WTC11 (cell line): ENCODE results near the gene CAVIN1. TPM values are rescaled to one million over a fixed set of nuclear protein-coding genes. Genes with fewer than 3 reads are reported as not detected.

Experiments used
- ATAC-seq: fragments of 200-7000 bp; cut with Tn5 transposase; 2 replicates; pipeline ENCODE4 v1.10.0; 2021; ENCODE audit warnings: mild to moderate bottlenecking, moderate library complexity
- CTCF ChIA-PET: fragments of 300-600 bp; sonication (Branson Sonifier 250); formaldehyde crosslinking; loops from one replicate; lab custom pipeline; 2021; ENCODE audit warnings: antibody characterized with exemption; lab: Charles Lee
- POLR2A ChIA-PET: fragments of 350-600 bp; sonication (Branson Sonifier 250); formaldehyde crosslinking; loops from one replicate; lab custom pipeline; 2021; ENCODE audit warnings: antibody characterized with exemption; lab: Charles Lee
- DNase-seq: peaks from one replicate; pipeline ENCODE4 v3.0.0; 2021; ENCODE audit warnings: low spot score
- H3K27ac Mint-ChIP-seq: 2 replicates; pipeline ENCODE4 v1.8.0; 2021; ENCODE audit warnings: mixed read lengths
- H3K27me3 Mint-ChIP-seq: 2 replicates; pipeline ENCODE4 v1.8.0; 2021; ENCODE audit warnings: low read depth, mild to moderate bottlenecking, moderate library complexity, mixed read lengths
- H3K36me3 Mint-ChIP-seq: 2 replicates; pipeline ENCODE4 v1.8.0; 2021; ENCODE audit warnings: mixed read lengths
- H3K4me1 Mint-ChIP-seq: 2 replicates; pipeline ENCODE4 v1.8.0; 2022; ENCODE audit warnings: mixed read lengths
- H3K4me3 Mint-ChIP-seq: 2 replicates; pipeline ENCODE4 v1.8.0; 2021; ENCODE audit warnings: mild to moderate bottlenecking, moderate library complexity, mixed read lengths
- H3K9me3 Mint-ChIP-seq: 2 replicates; pipeline ENCODE4 v1.8.0; 2021; ENCODE audit warnings: mixed read lengths
- ATF1 ChIP-seq: sonication (generic); formaldehyde crosslinking; IDR thresholded peaks from 2 replicates; pipeline ENCODE4 v1.8.1; 2023; ENCODE audit warnings: mild to moderate bottlenecking, moderate library complexity, missing genetic modification reagents
- ATF3 ChIP-seq: sonication (generic); formaldehyde crosslinking; conservative IDR thresholded peaks from 2 replicates; pipeline ENCODE4 v1.8.1; 2022; ENCODE audit warnings: mild to moderate bottlenecking, missing genetic modification reagents
- CREB1 ChIP-seq: sonication (generic); formaldehyde crosslinking; IDR thresholded peaks from 2 replicates; pipeline ENCODE4 v1.8.0; 2023; ENCODE audit warnings: mild to moderate bottlenecking, missing genetic modification reagents
- E2F4 ChIP-seq: sonication (generic); formaldehyde crosslinking; IDR thresholded peaks from 2 replicates; pipeline ENCODE4 v1.8.1; 2022; ENCODE audit warnings: low read depth, mild to moderate bottlenecking, moderate library complexity, missing genetic modification reagents, borderline replicate concordance
- ELF4 ChIP-seq: sonication (generic); formaldehyde crosslinking; IDR thresholded peaks from 2 replicates; pipeline ENCODE4 v1.8.1; 2022; ENCODE audit warnings: low read depth, mild to moderate bottlenecking, moderate library complexity, missing genetic modification reagents
- ETV6 ChIP-seq: sonication (generic); formaldehyde crosslinking; IDR thresholded peaks from 2 replicates; pipeline ENCODE4 v1.8.1; 2022; ENCODE audit warnings: mild to moderate bottlenecking, missing genetic modification reagents
- GTF2I ChIP-seq: fragments of 250-450 bp; sonication (Bioruptor Pico); conservative IDR thresholded peaks from 2 replicates; pipeline ENCODE4 v1.4.0; 2021; ENCODE audit warnings: mild to moderate bottlenecking
- HMGXB4 ChIP-seq: sonication (generic); formaldehyde crosslinking; IDR thresholded peaks from 2 replicates; pipeline ENCODE4 v1.8.1; 2023; ENCODE audit warnings: mild to moderate bottlenecking, moderate library complexity, missing genetic modification reagents
- JUN ChIP-seq: sonication (generic); formaldehyde crosslinking; IDR thresholded peaks from 2 replicates; pipeline ENCODE4 v1.8.0; 2023; ENCODE audit warnings: mild to moderate bottlenecking, missing genetic modification reagents
- NFYB ChIP-seq: sonication (generic); formaldehyde crosslinking; conservative IDR thresholded peaks from 2 replicates; pipeline ENCODE4 v1.8.0; 2022; ENCODE audit warnings: low read depth, missing genetic modification reagents
- NR3C1 ChIP-seq: sonication (generic); formaldehyde crosslinking; conservative IDR thresholded peaks from 2 replicates; pipeline ENCODE4 v1.8.1; 2023; ENCODE audit warnings: low read depth, mild to moderate bottlenecking, missing genetic modification reagents
- PRRX2 ChIP-seq: fragments of 250-450 bp; sonication (Bioruptor Pico); IDR thresholded peaks from 2 replicates; pipeline ENCODE4 v1.8.0; 2021; ENCODE audit warnings: mild to moderate bottlenecking
- SMAD4 ChIP-seq: sonication (generic); formaldehyde crosslinking; IDR thresholded peaks from 2 replicates; pipeline ENCODE4 v1.8.0; 2022; ENCODE audit warnings: mild to moderate bottlenecking, missing genetic modification reagents
- SP1 ChIP-seq: sonication (generic); formaldehyde crosslinking; conservative IDR thresholded peaks from 2 replicates; pipeline ENCODE4 v1.8.1; 2022; ENCODE audit warnings: missing genetic modification reagents
- TCF7 ChIP-seq: sonication (generic); formaldehyde crosslinking; IDR thresholded peaks from 2 replicates; pipeline ENCODE4 v1.8.0; 2022; ENCODE audit warnings: mild to moderate bottlenecking, low read depth, missing genetic modification reagents, moderate library complexity
- TP53 ChIP-seq: sonication (generic); formaldehyde crosslinking; IDR thresholded peaks from 2 replicates; pipeline ENCODE4 v1.8.1; 2023; ENCODE audit warnings: mild to moderate bottlenecking, missing genetic modification reagents
- ZBTB21 ChIP-seq: sonication (generic); formaldehyde crosslinking; IDR thresholded peaks from 2 replicates; pipeline ENCODE4 v1.8.1; 2023; ENCODE audit warnings: mild to moderate bottlenecking, missing genetic modification reagents, borderline replicate concordance
- ZNF138 ChIP-seq: sonication (generic); formaldehyde crosslinking; conservative IDR thresholded peaks from 2 replicates; pipeline ENCODE4 v1.8.1; 2022; ENCODE audit warnings: mild to moderate bottlenecking, moderate library complexity, missing genetic modification reagents
- ZNF219 ChIP-seq: sonication (generic); formaldehyde crosslinking; IDR thresholded peaks from 2 replicates; pipeline ENCODE4 v1.8.0; 2023; ENCODE audit warnings: missing genetic modification reagents, mild to moderate bottlenecking, borderline replicate concordance
- ZNF281 ChIP-seq: sonication (generic); formaldehyde crosslinking; IDR thresholded peaks from 2 replicates; pipeline ENCODE4 v1.8.0; 2023; ENCODE audit warnings: mild to moderate bottlenecking, missing genetic modification reagents
- ZNF317 ChIP-seq: sonication (generic); formaldehyde crosslinking; IDR thresholded peaks from 2 replicates; pipeline ENCODE4 v1.8.1; 2023; ENCODE audit warnings: low read depth, mild to moderate bottlenecking, moderate library complexity, missing genetic modification reagents, borderline replicate concordance
- ZNF423 ChIP-seq: fragments of 250-450 bp; sonication (Bioruptor Pico); IDR thresholded peaks from 2 replicates; pipeline ENCODE4 v2.1.2; 2022; ENCODE audit warnings: mild to moderate bottlenecking, moderate library complexity
- ZNF512 ChIP-seq: sonication (generic); formaldehyde crosslinking; IDR thresholded peaks from 2 replicates; pipeline ENCODE4 v1.8.1; 2022; ENCODE audit warnings: missing genetic modification reagents, borderline replicate concordance
- ZNF671 ChIP-seq: fragments of 250-450 bp; sonication (Bioruptor Pico); IDR thresholded peaks from 2 replicates; pipeline ENCODE4 v1.8.0; 2021; ENCODE audit warnings: mild to moderate bottlenecking
- total RNA-seq: library from RNA; stranded (reverse); gene quantifications from 3 replicates; pipeline ENCODE4 v1.2.3, GENCODE V29; 2021
- TF ChIP-seq, protein P1 (sequence below): sonication (generic); formaldehyde crosslinking; IDR thresholded peaks from 2 replicates; pipeline ENCODE4 v1.8.1; 2023; ENCODE audit warnings: mild to moderate bottlenecking, missing genetic modification reagents, moderate library complexity
- TF ChIP-seq, protein P2 (sequence below): sonication (generic); formaldehyde crosslinking; IDR thresholded peaks from 2 replicates; pipeline ENCODE4 v1.8.1; 2022; ENCODE audit warnings: low read depth, missing genetic modification reagents, borderline replicate concordance

Gene CAVIN1
- total RNA-seq, 1 experiment from 2014 or later: 24.6 TPM

DNA sequence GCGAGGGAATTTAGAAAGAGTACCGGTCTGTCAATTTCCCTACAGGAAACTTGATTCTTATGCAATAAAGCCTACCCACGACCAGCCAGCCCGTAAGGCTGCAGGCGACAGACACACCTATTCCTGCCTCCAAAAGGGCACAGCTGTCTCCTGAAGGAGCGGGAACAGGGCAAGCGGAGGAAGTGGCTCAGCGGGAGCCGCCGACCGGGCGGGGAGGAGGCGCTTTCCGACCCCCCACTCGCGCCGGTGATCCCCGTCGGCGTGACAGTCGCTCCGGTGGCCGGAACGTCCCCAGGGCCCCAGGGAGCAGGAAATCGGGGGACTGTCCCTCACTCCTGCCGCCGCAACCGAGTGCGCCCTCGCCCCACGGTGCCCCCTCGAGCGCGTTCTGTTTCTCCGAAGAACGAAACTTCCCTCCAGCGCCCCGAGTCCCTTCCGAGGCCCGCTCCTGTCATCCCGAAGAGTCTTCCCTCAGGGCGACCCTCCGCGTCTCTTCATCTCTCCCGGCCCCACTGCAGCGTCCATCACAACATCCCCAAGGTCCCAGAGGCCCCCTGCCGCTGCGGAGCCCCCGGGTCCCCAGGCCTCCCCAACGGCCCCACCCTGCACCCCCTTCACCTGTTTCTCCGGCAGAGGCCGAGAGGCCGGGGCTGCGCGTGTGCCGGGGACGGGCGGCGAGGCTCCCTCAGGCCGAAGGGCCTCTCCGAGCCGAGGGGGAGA lies 35.2 kb downstream of the CAVIN1 start:
- peak overlapping the region; percentile 95 for H3K27ac Mint-ChIP-seq
- peak; percentile 3 for ATAC-seq
- ChIA-PET POLR2A (interaction anchor here (0.5 to 2.5 kb wide), 13 partner anchors 9 to 111 kb away, joined by 3 to 23 read pairs (median 4); partner anchors contain the start of gene CAVIN1), CTCF (interaction anchor here (0.6 to 2.9 kb wide), 23 partner anchors 9 to 610 kb away, joined by 3 to 41 read pairs (median 4); partner anchors contain the start of genes CAVIN1, NAGLU, RPL27 and STAT5B)
- DNase-seq: peak; percentile 59
- H3K36me3 Mint-ChIP-seq: peaks cover 8% of the 10 kb centered on the region
- peak overlapping the region; percentile 94 for H3K4me3 Mint-ChIP-seq
- no peaks in the 10 kb centered on the region for H3K9me3 Mint-ChIP-seq
- H3K27me3 Mint-ChIP-seq: no peaks in the 10 kb centered on the region
- peaks cover 43% of the 10 kb centered on the region for H3K4me1 Mint-ChIP-seq
- TF ChIP-seq ELF4 (CRISPR knock-in tag) (no peak), NFYB (no peak), HMGXB4 (CRISPR knock-in tag) (peak; percentile 82), ZNF219 (CRISPR knock-in tag) (peak; percentile 27; the same call in 1 of the 2 replicates), ZNF138 (CRISPR knock-in tag) (no peak; the same call in 1 of the 2 replicates), GTF2I (CRISPR knock-in tag) (no peak), ZNF423 (no peak), ZNF317 (CRISPR knock-in tag) (no peak), ATF1 (peak; percentile 10; the same call in 1 of the 2 replicates), ETV6 (CRISPR knock-in tag) (no peak), TP53 (CRISPR knock-in tag) (no peak), NR3C1 (CRISPR knock-in tag) (no peak), ZNF671 (CRISPR knock-in tag) (no peak), JUN (no peak), TCF7 (no peak), ZNF281 (peak; percentile 56; the same call in 1 of the 2 replicates), ZBTB21 (no peak), SMAD4 (CRISPR knock-in tag) (no peak), SP1 (CRISPR knock-in tag) (no peak), ZNF512 (CRISPR knock-in tag) (no peak), CREB1 (no peak), E2F4 (0 out of 2 replicates have a peak, but pooled peaks have one; percentile 39), PRRX2 (CRISPR knock-in tag) (no peak), ATF3 (CRISPR knock-in tag) (no peak)
- TF ChIP-seq, protein P1, sequence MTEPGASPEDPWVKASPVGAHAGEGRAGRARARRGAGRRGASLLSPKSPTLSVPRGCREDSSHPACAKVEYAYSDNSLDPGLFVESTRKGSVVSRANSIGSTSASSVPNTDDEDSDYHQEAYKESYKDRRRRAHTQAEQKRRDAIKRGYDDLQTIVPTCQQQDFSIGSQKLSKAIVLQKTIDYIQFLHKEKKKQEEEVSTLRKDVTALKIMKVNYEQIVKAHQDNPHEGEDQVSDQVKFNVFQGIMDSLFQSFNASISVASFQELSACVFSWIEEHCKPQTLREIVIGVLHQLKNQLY (CRISPR knock-in tag): no peak
- TF ChIP-seq, protein P2, sequence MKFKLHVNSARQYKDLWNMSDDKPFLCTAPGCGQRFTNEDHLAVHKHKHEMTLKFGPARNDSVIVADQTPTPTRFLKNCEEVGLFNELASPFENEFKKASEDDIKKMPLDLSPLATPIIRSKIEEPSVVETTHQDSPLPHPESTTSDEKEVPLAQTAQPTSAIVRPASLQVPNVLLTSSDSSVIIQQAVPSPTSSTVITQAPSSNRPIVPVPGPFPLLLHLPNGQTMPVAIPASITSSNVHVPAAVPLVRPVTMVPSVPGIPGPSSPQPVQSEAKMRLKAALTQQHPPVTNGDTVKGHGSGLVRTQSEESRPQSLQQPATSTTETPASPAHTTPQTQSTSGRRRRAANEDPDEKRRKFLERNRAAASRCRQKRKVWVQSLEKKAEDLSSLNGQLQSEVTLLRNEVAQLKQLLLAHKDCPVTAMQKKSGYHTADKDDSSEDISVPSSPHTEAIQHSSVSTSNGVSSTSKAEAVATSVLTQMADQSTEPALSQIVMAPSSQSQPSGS (CRISPR knock-in tag): no peak
